Liver (tissue), 3 donors: Measurements from ENCODE around the gene CSPG4.
A peak's percentile ranks its signal among the peaks of the same experiment; 100 is the strongest.

Source experiments
- CTCF ChIP-seq: fragments of 150-350 bp; IDR thresholded peaks from 2 replicates; pipeline ENCODE4 v1.5.1; 2017; ENCODE audit warnings: improper control_type of control experiment, low read depth, low read length; ENCODE audit not compliant: missing input control
- HNF4A ChIP-seq, 2 donors: conservative IDR thresholded peaks; 2 replicates each; pipeline ENCODE4 v1.6.1; 2016; ENCODE audit warnings: antibody characterized with exemption in 2 of 2, mild to moderate bottlenecking in 2 of 2
- RAD21 ChIP-seq, 2 donors: IDR thresholded peaks; 2 replicates each; pipeline ENCODE4 v1.6.1; 2016; ENCODE audit warnings: antibody characterized with exemption in 2 of 2, mild to moderate bottlenecking in 2 of 2
- TAF1 ChIP-seq: conservative IDR thresholded peaks from 2 replicates; pipeline ENCODE4 v1.6.1; 2016; ENCODE audit warnings: antibody characterized with exemption, mild to moderate bottlenecking
- TF ChIP-seq, protein P1 (sequence below): IDR thresholded peaks from 2 replicates; pipeline ENCODE4 v1.6.1; 2016; ENCODE audit warnings: antibody characterized with exemption
- donor health status: healthy.
- donor health status: healthy.

- TF ChIP-seq CTCF (peak; percentile 65), TAF1 (no peak), HNF4A (conservative IDR thresholded peaks at IDR 0.05) (no peak), RAD21 (IDR thresholded peaks at IDR 0.05) (peak; percentile 76 to 85)
- TF ChIP-seq, protein P1, sequence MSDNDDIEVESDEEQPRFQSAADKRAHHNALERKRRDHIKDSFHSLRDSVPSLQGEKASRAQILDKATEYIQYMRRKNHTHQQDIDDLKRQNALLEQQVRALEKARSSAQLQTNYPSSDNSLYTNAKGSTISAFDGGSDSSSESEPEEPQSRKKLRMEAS, result no peak
Observed at GRCh38 chr15:75727851-75728715, 15.4 kb upstream of the CSPG4 start.
